GM23338 (cell line): ENCODE measurements around the gene USP3. TPM values are rescaled to one million over a fixed set of nuclear protein-coding genes. Genes with fewer than 3 reads are reported as not detected.

Experiments
- CREB1 ChIP-seq: fragments of 250-450 bp; sonication (Bioruptor Pico); IDR thresholded peaks from 2 replicates; pipeline ENCODE4 v1.5.0; 2020; ENCODE audit warnings: low read depth, mild to moderate bottlenecking, moderate library complexity
- ETS1 ChIP-seq: IDR thresholded peaks from 2 replicates; pipeline ENCODE4 v1.6.1; 2016; ENCODE audit warnings: antibody characterized with exemption
- EZH2 ChIP-seq: fragments of 200-600 bp; sonication (generic); IDR thresholded peaks from one replicate; pipeline ENCODE4 v1.8.0; 2017; ENCODE audit warnings: antibody characterized with exemption, mild to moderate bottlenecking, low read depth; ENCODE audit not compliant: unreplicated experiment
- JUNB ChIP-seq: IDR thresholded peaks from one replicate; pipeline ENCODE4 v1.6.1; 2016; ENCODE audit warnings: antibody characterized with exemption; ENCODE audit not compliant: unreplicated experiment
- NANOG ChIP-seq: IDR thresholded peaks from 2 replicates; pipeline ENCODE4 v1.6.1; 2016; ENCODE audit warnings: antibody characterized with exemption, borderline replicate concordance
- POLR2AphosphoS5 ChIP-seq: IDR thresholded peaks from 2 replicates; pipeline ENCODE4 v1.6.1; 2016; ENCODE audit warnings: antibody characterized with exemption, low read depth
- STAT1 ChIP-seq: IDR thresholded peaks from one replicate; pipeline ENCODE4 v1.6.1; 2016; ENCODE audit warnings: antibody characterized with exemption; ENCODE audit not compliant: unreplicated experiment
- polyA plus RNA-seq: library from polyadenylated mRNA; unstranded; fragments of >200 nt; fragmentation: Nextera tagmentation; extraction: Ambion mirVana; gene quantifications from 2 replicates; pipeline ENCODE4 v1.2.1, GENCODE V29; 2016
- total RNA-seq: library from RNA; depleted of rRNA; stranded (reverse); fragments of >200 nt; shearing (Covaris generic); gene quantifications from 2 replicates; pipeline ENCODE4 v1.2.3, GENCODE V29; 2014
- TF ChIP-seq, protein P1 (sequence below): fragments of 250-450 bp; sonication (Bioruptor Pico); IDR thresholded peaks from 2 replicates; pipeline ENCODE4 v1.5.0; 2020; ENCODE audit warnings: mild to moderate bottlenecking, moderate library complexity
- TF ChIP-seq, protein P2 (sequence below): IDR thresholded peaks from one replicate; pipeline ENCODE4 v1.6.1; 2018; ENCODE audit warnings: antibody characterized with exemption; ENCODE audit not compliant: unreplicated experiment

USP3 gene
- total and polyA plus RNA-seq, 2 experiments from 2014 or later: 9.7 to 9.9 TPM

DNA sequence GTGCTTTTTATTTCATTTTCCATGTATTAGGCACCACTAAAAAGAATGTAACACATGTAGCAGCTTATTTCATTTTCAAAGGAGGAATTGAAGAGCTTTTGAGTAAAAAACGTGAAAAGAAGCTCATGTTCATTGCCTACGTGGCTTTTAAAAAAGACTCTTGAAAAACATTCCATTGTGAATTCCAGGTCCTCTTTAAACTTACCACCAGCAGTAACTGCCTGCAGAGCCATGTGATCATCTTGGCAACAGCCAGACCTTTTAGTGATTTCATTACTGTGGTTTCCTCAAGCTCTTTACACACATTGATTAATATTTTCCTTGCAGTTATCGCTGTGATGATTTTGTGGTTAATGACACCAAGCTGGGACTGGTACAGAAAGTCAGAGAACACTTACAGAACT is 49.0 kb downstream of the USP3 start (continued):
- TF ChIP-seq, protein P1, sequence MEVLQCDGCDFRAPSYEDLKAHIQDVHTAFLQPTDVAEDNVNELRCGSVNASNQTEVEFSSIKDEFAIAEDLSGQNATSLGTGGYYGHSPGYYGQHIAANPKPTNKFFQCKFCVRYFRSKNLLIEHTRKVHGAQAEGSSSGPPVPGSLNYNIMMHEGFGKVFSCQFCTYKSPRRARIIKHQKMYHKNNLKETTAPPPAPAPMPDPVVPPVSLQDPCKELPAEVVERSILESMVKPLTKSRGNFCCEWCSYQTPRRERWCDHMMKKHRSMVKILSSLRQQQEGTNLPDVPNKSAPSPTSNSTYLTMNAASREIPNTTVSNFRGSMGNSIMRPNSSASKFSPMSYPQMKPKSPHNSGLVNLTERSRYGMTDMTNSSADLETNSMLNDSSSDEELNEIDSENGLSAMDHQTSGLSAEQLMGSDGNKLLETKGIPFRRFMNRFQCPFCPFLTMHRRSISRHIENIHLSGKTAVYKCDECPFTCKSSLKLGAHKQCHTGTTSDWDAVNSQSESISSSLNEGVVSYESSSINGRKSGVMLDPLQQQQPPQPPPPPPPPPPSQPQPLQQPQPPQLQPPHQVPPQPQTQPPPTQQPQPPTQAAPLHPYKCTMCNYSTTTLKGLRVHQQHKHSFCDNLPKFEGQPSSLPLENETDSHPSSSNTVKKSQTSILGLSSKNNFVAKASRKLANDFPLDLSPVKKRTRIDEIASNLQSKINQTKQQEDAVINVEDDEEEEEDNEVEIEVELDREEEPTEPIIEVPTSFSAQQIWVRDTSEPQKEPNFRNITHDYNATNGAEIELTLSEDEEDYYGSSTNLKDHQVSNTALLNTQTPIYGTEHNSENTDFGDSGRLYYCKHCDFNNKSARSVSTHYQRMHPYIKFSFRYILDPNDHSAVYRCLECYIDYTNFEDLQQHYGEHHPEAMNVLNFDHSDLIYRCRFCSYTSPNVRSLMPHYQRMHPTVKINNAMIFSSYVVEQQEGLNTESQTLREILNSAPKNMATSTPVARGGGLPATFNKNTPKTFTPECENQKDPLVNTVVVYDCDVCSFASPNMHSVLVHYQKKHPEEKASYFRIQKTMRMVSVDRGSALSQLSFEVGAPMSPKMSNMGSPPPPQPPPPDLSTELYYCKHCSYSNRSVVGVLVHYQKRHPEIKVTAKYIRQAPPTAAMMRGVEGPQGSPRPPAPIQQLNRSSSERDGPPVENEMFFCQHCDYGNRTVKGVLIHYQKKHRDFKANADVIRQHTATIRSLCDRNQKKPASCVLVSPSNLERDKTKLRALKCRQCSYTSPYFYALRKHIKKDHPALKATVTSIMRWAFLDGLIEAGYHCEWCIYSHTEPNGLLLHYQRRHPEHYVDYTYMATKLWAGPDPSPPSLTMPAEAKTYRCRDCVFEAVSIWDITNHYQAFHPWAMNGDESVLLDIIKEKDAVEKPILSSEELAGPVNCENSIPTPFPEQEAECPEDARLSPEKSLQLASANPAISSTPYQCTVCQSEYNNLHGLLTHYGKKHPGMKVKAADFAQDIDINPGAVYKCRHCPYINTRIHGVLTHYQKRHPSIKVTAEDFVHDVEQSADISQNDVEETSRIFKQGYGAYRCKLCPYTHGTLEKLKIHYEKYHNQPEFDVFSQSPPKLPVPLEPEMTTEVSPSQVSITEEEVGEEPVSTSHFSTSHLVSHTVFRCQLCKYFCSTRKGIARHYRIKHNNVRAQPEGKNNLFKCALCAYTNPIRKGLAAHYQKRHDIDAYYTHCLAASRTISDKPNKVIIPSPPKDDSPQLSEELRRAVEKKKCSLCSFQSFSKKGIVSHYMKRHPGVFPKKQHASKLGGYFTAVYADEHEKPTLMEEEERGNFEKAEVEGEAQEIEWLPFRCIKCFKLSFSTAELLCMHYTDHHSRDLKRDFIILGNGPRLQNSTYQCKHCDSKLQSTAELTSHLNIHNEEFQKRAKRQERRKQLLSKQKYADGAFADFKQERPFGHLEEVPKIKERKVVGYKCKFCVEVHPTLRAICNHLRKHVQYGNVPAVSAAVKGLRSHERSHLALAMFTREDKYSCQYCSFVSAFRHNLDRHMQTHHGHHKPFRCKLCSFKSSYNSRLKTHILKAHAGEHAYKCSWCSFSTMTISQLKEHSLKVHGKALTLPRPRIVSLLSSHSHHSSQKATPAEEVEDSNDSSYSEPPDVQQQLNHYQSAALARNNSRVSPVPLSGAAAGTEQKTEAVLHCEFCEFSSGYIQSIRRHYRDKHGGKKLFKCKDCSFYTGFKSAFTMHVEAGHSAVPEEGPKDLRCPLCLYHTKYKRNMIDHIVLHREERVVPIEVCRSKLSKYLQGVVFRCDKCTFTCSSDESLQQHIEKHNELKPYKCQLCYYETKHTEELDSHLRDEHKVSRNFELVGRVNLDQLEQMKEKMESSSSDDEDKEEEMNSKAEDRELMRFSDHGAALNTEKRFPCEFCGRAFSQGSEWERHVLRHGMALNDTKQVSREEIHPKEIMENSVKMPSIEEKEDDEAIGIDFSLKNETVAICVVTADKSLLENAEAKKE (CRISPR knock-in tag): no peak
- TF ChIP-seq, protein P2, sequence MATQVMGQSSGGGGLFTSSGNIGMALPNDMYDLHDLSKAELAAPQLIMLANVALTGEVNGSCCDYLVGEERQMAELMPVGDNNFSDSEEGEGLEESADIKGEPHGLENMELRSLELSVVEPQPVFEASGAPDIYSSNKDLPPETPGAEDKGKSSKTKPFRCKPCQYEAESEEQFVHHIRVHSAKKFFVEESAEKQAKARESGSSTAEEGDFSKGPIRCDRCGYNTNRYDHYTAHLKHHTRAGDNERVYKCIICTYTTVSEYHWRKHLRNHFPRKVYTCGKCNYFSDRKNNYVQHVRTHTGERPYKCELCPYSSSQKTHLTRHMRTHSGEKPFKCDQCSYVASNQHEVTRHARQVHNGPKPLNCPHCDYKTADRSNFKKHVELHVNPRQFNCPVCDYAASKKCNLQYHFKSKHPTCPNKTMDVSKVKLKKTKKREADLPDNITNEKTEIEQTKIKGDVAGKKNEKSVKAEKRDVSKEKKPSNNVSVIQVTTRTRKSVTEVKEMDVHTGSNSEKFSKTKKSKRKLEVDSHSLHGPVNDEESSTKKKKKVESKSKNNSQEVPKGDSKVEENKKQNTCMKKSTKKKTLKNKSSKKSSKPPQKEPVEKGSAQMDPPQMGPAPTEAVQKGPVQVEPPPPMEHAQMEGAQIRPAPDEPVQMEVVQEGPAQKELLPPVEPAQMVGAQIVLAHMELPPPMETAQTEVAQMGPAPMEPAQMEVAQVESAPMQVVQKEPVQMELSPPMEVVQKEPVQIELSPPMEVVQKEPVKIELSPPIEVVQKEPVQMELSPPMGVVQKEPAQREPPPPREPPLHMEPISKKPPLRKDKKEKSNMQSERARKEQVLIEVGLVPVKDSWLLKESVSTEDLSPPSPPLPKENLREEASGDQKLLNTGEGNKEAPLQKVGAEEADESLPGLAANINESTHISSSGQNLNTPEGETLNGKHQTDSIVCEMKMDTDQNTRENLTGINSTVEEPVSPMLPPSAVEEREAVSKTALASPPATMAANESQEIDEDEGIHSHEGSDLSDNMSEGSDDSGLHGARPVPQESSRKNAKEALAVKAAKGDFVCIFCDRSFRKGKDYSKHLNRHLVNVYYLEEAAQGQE: no peak
- TF ChIP-seq JUNB (no peak), ETS1 (no peak), EZH2 (no peak), NANOG (no peak), POLR2AphosphoS5 (no peak), CREB1 (CRISPR knock-in tag) (no peak), STAT1 (no peak)
